ENCODE measurements around the gene TBCE. TPM values are rescaled to one million over a fixed set of nuclear protein-coding genes. Genes with fewer than 3 reads are reported as not detected.
"Not testable (repeated sequence)": the region's sequence is repeated elsewhere in the genome, so short reads cannot be mapped to it uniquely, and the experiment has no call there.

Gene TBCE
- total RNA-seq, 2 experiments from 2014 or later: 30.2 to 32.6 TPM

- no peak for DNase-seq (ENCODE audit: low spot score)
- Histone ChIP-seq H3K4me1 (ENCODE audit: insufficient read depth, low read length, poor library complexity, severe bottlenecking) (no peaks in the 10 kb centered on the region), H4K20me1 (ENCODE audit: insufficient read depth, low read length) (no peaks in the 10 kb centered on the region), H3K79me2 (ENCODE audit: insufficient read depth, low read depth, low read length) (no peaks in the 10 kb centered on the region), H3K27ac (ENCODE audit: low read depth, low read length, poor library complexity, severe bottlenecking) (no peak overlapping the region), H3K4me3 (ENCODE audit: low read depth, low read length, poor library complexity, severe bottlenecking) (no peak overlapping the region), H3K9me2 (ENCODE audit: insufficient read depth, low read length) (no peaks in the 10 kb centered on the region), H3K36me3 (ENCODE audit: insufficient read depth, low read length) (peaks cover 21% of the 10 kb centered on the region), H3K4me2 (ENCODE audit: low read length) (no peak overlapping the region), H2AFZ (ENCODE audit: low read length) (no peak overlapping the region), H3K9me3 (ENCODE audit: low read length) (peaks cover 5% of the 10 kb centered on the region; the same call in 1 of the 2 replicates)
- BruUV-seq (replicated peaks): no TSS peak
- ChIA-PET POLR2A (interaction anchor here (0.6 kb wide), 1 partner anchor 292 kb away, joined by 4 read pairs; no protein-coding TSS in a partner anchor), CTCF (ENCODE audit: unreplicated experiment) (interaction anchor here (0.6 kb wide), 1 partner anchor 133 kb away, joined by 4 read pairs; no protein-coding TSS in a partner anchor)
- intact Hi-C loops (cut with micrococcal nuclease; ENCODE audit: unreplicated experiment): no loop called here
- no peak for TF ChIP-seq EZH2phosphoT487 (IDR thresholded peaks at IDR 0.05; ENCODE audit: borderline replicate concordance, low read depth, low read length)
- TF ChIP-seq, protein P1, sequence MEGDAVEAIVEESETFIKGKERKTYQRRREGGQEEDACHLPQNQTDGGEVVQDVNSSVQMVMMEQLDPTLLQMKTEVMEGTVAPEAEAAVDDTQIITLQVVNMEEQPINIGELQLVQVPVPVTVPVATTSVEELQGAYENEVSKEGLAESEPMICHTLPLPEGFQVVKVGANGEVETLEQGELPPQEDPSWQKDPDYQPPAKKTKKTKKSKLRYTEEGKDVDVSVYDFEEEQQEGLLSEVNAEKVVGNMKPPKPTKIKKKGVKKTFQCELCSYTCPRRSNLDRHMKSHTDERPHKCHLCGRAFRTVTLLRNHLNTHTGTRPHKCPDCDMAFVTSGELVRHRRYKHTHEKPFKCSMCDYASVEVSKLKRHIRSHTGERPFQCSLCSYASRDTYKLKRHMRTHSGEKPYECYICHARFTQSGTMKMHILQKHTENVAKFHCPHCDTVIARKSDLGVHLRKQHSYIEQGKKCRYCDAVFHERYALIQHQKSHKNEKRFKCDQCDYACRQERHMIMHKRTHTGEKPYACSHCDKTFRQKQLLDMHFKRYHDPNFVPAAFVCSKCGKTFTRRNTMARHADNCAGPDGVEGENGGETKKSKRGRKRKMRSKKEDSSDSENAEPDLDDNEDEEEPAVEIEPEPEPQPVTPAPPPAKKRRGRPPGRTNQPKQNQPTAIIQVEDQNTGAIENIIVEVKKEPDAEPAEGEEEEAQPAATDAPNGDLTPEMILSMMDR (conservative IDR thresholded peaks at IDR 0.05; ENCODE audit: low read length): no peak
Observed at GRCh38 chr1:235468970-235469369, 101.7 kb downstream of the TBCE start.

DNA sequence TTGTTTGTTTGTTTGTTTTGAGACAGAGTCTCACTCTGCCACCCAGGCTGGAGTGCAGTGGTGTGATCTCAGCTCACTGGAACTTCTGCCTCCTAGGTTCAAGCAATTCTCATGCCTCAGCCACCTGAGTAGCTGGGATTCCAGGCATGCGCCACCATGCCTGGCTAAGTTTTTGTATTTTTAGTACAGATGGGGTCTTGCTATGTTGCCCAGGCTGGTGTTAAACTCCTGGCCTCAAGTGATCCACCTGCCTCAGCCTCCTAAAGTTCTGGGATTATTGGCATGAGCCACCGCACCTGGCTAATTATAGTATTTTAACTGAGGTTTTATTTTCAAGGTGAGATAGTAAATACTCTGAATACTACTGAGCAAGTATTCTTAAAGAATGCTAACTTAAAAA, 102.7 kb downstream of the TBCE start:
- H2AFZ ChIP-seq (ENCODE audit: low read length); H3K27ac ChIP-seq (ENCODE audit: low read depth, low read length, poor library complexity, severe bottlenecking); H3K4me1 ChIP-seq (ENCODE audit: insufficient read depth, low read length, poor library complexity, severe bottlenecking); DNase-seq (ENCODE audit: low spot score); intact Hi-C loops (cut with micrococcal nuclease; ENCODE audit: unreplicated experiment); H3K4me2 ChIP-seq (ENCODE audit: low read length); H3K9me3 ChIP-seq (ENCODE audit: low read length); H3K79me2 ChIP-seq (ENCODE audit: insufficient read depth, low read depth, low read length); H4K20me1 ChIP-seq (ENCODE audit: insufficient read depth, low read length); H3K9me2 ChIP-seq (ENCODE audit: insufficient read depth, low read length); H3K4me3 ChIP-seq (ENCODE audit: low read depth, low read length, poor library complexity, severe bottlenecking); BruUV-seq (replicated peaks); CTCF ChIA-PET (ENCODE audit: unreplicated experiment): not testable (repeated sequence)
- H3K36me3 ChIP-seq (ENCODE audit: insufficient read depth, low read length): peaks cover 13% of the 10 kb centered on the region
- POLR2A ChIA-PET: interaction anchor here (0.6 kb wide), 1 partner anchor 27 kb away, joined by 3 read pairs; no protein-coding TSS in a partner anchor

DNA sequence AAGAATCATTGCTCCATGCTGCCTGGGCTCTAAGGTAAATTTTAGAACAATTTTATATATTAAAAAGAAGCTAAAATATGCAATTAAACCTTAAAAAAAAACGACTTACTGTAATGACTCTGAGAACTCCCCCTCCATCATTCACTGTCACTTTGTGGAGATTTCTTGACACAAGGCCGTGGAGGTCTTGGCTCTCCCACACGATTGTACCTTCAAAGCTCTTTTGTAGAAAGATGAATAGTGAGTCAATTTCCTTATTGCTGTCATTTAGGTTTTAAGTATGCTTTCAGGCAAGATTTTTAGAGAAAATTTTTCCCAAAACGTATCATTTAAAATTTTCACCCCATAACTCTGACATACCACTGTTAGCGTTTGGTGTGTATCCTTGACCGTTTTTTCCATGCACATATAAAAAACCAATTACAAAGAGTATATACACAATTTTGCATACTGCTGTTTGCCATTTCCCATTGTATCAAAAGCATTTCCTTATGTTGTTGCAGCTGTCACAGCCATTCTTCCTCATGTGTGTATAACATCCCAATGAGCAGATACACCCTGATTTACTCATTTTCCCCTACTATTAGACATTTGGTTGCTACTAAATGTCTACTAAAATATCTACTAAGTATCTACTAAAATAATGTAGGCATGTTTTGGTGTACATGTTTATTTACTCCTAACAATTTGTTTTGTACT, 103.7 kb downstream of the TBCE start:
- Histone ChIP-seq H2AFZ (ENCODE audit: low read length) (no peak overlapping the region), H3K4me2 (ENCODE audit: low read length) (no peak overlapping the region), H3K79me2 (ENCODE audit: insufficient read depth, low read depth, low read length) (no peaks in the 10 kb centered on the region), H3K9me3 (ENCODE audit: low read length) (no peaks in the 10 kb centered on the region), H3K9me2 (ENCODE audit: insufficient read depth, low read length) (no peaks in the 10 kb centered on the region), H4K20me1 (ENCODE audit: insufficient read depth, low read length) (no peaks in the 10 kb centered on the region), H3K27ac (ENCODE audit: low read depth, low read length, poor library complexity, severe bottlenecking) (no peak overlapping the region), H3K4me1 (ENCODE audit: insufficient read depth, low read length, poor library complexity, severe bottlenecking) (no peaks in the 10 kb centered on the region), H3K36me3 (ENCODE audit: insufficient read depth, low read length) (peaks cover 8% of the 10 kb centered on the region), H3K4me3 (ENCODE audit: low read depth, low read length, poor library complexity, severe bottlenecking) (no peak overlapping the region)
- TF ChIP-seq EZH2phosphoT487 (IDR thresholded peaks at IDR 0.05; ENCODE audit: borderline replicate concordance, low read depth, low read length): no peak
- TF ChIP-seq, protein P1 (conservative IDR thresholded peaks at IDR 0.05; ENCODE audit: low read length): no peak
- CTCF ChIA-PET (ENCODE audit: unreplicated experiment): no interaction called here
- POLR2A ChIA-PET: interaction anchor here (0.6 to 1.1 kb wide), 6 partner anchors 17 to 1152 kb away, joined by 3 to 6 read pairs (median 4); no protein-coding TSS in a partner anchor
- intact Hi-C loops (cut with micrococcal nuclease; ENCODE audit: unreplicated experiment): no loop called here
- no peak for DNase-seq (ENCODE audit: low spot score)
- no TSS peak for BruUV-seq (replicated peaks)

All from OCI-LY7 (cell line).